HL-60 (cell line): ENCODE measurements around the gene IDE.

ENCODE experiments used
- POLR2AphosphoS5 ChIP-seq: IDR thresholded peaks from 2 replicates; pipeline ENCODE4 v1.6.1; 2012; ENCODE audit warnings: low read depth
- TF ChIP-seq, protein P1 (sequence below): IDR thresholded peaks from one replicate; pipeline ENCODE4 v1.5.1; 2011; ENCODE audit warnings: low read length, control low read depth, inconsistent platforms; ENCODE audit not compliant: insufficient read depth
- TF ChIP-seq, protein P2 (sequence below): IDR thresholded peaks from 2 replicates; pipeline ENCODE4 v1.6.1; 2012; ENCODE audit warnings: low read depth; ENCODE audit not compliant: insufficient replicate concordance

DNA sequence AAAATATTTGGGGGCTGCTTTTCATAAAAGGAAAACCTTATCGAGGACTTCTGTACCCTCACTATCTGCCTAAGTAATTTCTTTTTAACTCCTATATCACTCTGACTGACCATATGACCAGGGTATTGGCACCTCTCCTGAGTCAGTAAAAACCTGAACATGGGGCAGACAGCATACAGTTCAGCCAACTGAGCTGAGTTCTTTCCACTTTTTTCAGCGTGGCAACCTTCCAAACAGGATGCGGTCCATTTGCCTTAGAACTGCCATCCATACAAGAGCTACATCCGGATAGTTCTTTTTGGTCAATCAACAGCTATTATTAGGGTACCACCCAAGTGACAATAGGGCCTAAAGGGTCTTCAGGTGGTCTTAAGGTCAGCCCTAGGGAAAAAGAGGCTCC is 160.4 kb downstream of the IDE start:
- TF ChIP-seq, protein P1, sequence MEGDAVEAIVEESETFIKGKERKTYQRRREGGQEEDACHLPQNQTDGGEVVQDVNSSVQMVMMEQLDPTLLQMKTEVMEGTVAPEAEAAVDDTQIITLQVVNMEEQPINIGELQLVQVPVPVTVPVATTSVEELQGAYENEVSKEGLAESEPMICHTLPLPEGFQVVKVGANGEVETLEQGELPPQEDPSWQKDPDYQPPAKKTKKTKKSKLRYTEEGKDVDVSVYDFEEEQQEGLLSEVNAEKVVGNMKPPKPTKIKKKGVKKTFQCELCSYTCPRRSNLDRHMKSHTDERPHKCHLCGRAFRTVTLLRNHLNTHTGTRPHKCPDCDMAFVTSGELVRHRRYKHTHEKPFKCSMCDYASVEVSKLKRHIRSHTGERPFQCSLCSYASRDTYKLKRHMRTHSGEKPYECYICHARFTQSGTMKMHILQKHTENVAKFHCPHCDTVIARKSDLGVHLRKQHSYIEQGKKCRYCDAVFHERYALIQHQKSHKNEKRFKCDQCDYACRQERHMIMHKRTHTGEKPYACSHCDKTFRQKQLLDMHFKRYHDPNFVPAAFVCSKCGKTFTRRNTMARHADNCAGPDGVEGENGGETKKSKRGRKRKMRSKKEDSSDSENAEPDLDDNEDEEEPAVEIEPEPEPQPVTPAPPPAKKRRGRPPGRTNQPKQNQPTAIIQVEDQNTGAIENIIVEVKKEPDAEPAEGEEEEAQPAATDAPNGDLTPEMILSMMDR: no peak
- no peak for TF ChIP-seq POLR2AphosphoS5
- TF ChIP-seq, protein P2, sequence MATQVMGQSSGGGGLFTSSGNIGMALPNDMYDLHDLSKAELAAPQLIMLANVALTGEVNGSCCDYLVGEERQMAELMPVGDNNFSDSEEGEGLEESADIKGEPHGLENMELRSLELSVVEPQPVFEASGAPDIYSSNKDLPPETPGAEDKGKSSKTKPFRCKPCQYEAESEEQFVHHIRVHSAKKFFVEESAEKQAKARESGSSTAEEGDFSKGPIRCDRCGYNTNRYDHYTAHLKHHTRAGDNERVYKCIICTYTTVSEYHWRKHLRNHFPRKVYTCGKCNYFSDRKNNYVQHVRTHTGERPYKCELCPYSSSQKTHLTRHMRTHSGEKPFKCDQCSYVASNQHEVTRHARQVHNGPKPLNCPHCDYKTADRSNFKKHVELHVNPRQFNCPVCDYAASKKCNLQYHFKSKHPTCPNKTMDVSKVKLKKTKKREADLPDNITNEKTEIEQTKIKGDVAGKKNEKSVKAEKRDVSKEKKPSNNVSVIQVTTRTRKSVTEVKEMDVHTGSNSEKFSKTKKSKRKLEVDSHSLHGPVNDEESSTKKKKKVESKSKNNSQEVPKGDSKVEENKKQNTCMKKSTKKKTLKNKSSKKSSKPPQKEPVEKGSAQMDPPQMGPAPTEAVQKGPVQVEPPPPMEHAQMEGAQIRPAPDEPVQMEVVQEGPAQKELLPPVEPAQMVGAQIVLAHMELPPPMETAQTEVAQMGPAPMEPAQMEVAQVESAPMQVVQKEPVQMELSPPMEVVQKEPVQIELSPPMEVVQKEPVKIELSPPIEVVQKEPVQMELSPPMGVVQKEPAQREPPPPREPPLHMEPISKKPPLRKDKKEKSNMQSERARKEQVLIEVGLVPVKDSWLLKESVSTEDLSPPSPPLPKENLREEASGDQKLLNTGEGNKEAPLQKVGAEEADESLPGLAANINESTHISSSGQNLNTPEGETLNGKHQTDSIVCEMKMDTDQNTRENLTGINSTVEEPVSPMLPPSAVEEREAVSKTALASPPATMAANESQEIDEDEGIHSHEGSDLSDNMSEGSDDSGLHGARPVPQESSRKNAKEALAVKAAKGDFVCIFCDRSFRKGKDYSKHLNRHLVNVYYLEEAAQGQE: no peak
